ENCODE measurements around the gene VKORC1.

VKORC1 gene

GRCh38 chr16:31131416-31131815 lies 36.8 kb upstream of the VKORC1 start:
- no peak for DNase-seq (ENCODE audit: low read depth, low spot score)
- Histone ChIP-seq H3K9me3 (ENCODE audit: low read depth, low read length) (no peaks in the 10 kb centered on the region), H3K4me3 (no peak overlapping the region), H3K27ac (no peak overlapping the region), H3K9ac (ENCODE audit: insufficient read length) (no peak overlapping the region), H3K36me3 (ENCODE audit: insufficient read depth, low read length) (no peaks in the 10 kb centered on the region)
- TF ChIP-seq POLR2AphosphoS5 (IDR thresholded peaks at IDR 0.05; ENCODE audit: borderline replicate concordance, low read depth, low read length): no peak
- TF ChIP-seq FOXP2 (optimal IDR thresholded peaks at IDR 0.05; ENCODE audit: control extremely low read depth, extremely low read length, insufficient read depth): no peak
- no peak for TF ChIP-seq EZH2 (IDR thresholded peaks at IDR 0.05)

- no peak for DNase-seq (ENCODE audit: low read depth, low spot score)
- Histone ChIP-seq H3K9ac (ENCODE audit: insufficient read length) (no peak overlapping the region), H3K4me3 (no peak overlapping the region), H3K9me3 (ENCODE audit: low read depth, low read length) (no peaks in the 10 kb centered on the region), H3K27ac (no peak overlapping the region), H3K36me3 (ENCODE audit: insufficient read depth, low read length) (no peaks in the 10 kb centered on the region)
- TF ChIP-seq POLR2AphosphoS5 (IDR thresholded peaks at IDR 0.05; ENCODE audit: borderline replicate concordance, low read depth, low read length) (no peak), EZH2 (IDR thresholded peaks at IDR 0.05) (no peak), FOXP2 (optimal IDR thresholded peaks at IDR 0.05; ENCODE audit: control extremely low read depth, extremely low read length, insufficient read depth) (no peak)
Observed at GRCh38 chr16:31130899-31131298, 36.3 kb upstream of the VKORC1 start.

- Histone ChIP-seq H3K9ac (ENCODE audit: insufficient read length) (no peak overlapping the region), H3K27ac (no peak overlapping the region), H3K9me3 (ENCODE audit: low read depth, low read length) (no peaks in the 10 kb centered on the region), H3K4me3 (no peak overlapping the region), H3K36me3 (ENCODE audit: insufficient read depth, low read length) (no peaks in the 10 kb centered on the region)
- no peak for DNase-seq (ENCODE audit: low read depth, low spot score)
- TF ChIP-seq POLR2AphosphoS5 (IDR thresholded peaks at IDR 0.05; ENCODE audit: borderline replicate concordance, low read depth, low read length) (no peak), EZH2 (IDR thresholded peaks at IDR 0.05) (no peak), FOXP2 (optimal IDR thresholded peaks at IDR 0.05; ENCODE audit: control extremely low read depth, extremely low read length, insufficient read depth) (no peak)
Observed at GRCh38 chr16:31130336-31130891, 35.8 kb upstream of the VKORC1 start.

- TF ChIP-seq POLR2AphosphoS5 (IDR thresholded peaks at IDR 0.05; ENCODE audit: borderline replicate concordance, low read depth, low read length) (no peak), FOXP2 (optimal IDR thresholded peaks at IDR 0.05; ENCODE audit: control extremely low read depth, extremely low read length, insufficient read depth) (no peak), EZH2 (IDR thresholded peaks at IDR 0.05) (no peak)
- no peaks in the 10 kb centered on the region for H3K36me3 ChIP-seq (ENCODE audit: insufficient read depth, low read length)
- H3K27ac ChIP-seq: no peak overlapping the region
- no peak overlapping the region for H3K4me3 ChIP-seq
- H3K9me3 ChIP-seq (ENCODE audit: low read depth, low read length): no peaks in the 10 kb centered on the region
- H3K9ac ChIP-seq (ENCODE audit: insufficient read length): no peak overlapping the region
- DNase-seq (ENCODE audit: low read depth, low spot score): no peak
Observed at GRCh38 chr16:31129568-31130335, 35.2 kb upstream of the VKORC1 start.

GRCh38 chr16:31128711-31129567 lies 34.3 kb upstream of the VKORC1 start:
- Histone ChIP-seq H3K9me3 (ENCODE audit: low read depth, low read length) (no peaks in the 10 kb centered on the region), H3K27ac (no peak overlapping the region), H3K9ac (ENCODE audit: insufficient read length) (no peak overlapping the region), H3K36me3 (ENCODE audit: insufficient read depth, low read length) (no peaks in the 10 kb centered on the region), H3K4me3 (no peak overlapping the region)
- no peak for TF ChIP-seq POLR2AphosphoS5 (IDR thresholded peaks at IDR 0.05; ENCODE audit: borderline replicate concordance, low read depth, low read length)
- no peak for TF ChIP-seq FOXP2 (optimal IDR thresholded peaks at IDR 0.05; ENCODE audit: control extremely low read depth, extremely low read length, insufficient read depth)
- no peak for TF ChIP-seq EZH2 (IDR thresholded peaks at IDR 0.05)
- no peak for DNase-seq (ENCODE audit: low read depth, low spot score)

- H3K27ac ChIP-seq: no peak overlapping the region
- no peaks in the 10 kb centered on the region for H3K9me3 ChIP-seq (ENCODE audit: low read depth, low read length)
- H3K36me3 ChIP-seq (ENCODE audit: insufficient read depth, low read length): peaks cover 3% of the 10 kb centered on the region
- TF ChIP-seq FOXP2 (optimal IDR thresholded peaks at IDR 0.05; ENCODE audit: control extremely low read depth, extremely low read length, insufficient read depth): no peak
- no peak for TF ChIP-seq POLR2AphosphoS5 (IDR thresholded peaks at IDR 0.05; ENCODE audit: borderline replicate concordance, low read depth, low read length)
- TF ChIP-seq EZH2 (IDR thresholded peaks at IDR 0.05): no peak
- DNase-seq (ENCODE audit: low read depth, low spot score): no peak
- H3K4me3 ChIP-seq: no peak overlapping the region
- H3K9ac ChIP-seq (ENCODE audit: insufficient read length): no peak overlapping the region
Observed at GRCh38 chr16:31127182-31127581, 32.6 kb upstream of the VKORC1 start.

GRCh38 chr16:31125844-31126243 lies 31.2 kb upstream of the VKORC1 start:
- no peak for TF ChIP-seq EZH2 (IDR thresholded peaks at IDR 0.05)
- TF ChIP-seq FOXP2 (optimal IDR thresholded peaks at IDR 0.05; ENCODE audit: control extremely low read depth, extremely low read length, insufficient read depth): no peak
- Histone ChIP-seq H3K27ac (no peak overlapping the region), H3K9ac (ENCODE audit: insufficient read length) (no peak overlapping the region), H3K9me3 (ENCODE audit: low read depth, low read length) (no peaks in the 10 kb centered on the region), H3K36me3 (ENCODE audit: insufficient read depth, low read length) (peaks cover 17% of the 10 kb centered on the region), H3K4me3 (no peak overlapping the region)
- DNase-seq (ENCODE audit: low read depth, low spot score): no peak

GRCh38 chr16:31120129-31120528 lies 25.5 kb upstream of the VKORC1 start:
- peaks cover 37% of the 10 kb centered on the region for H3K36me3 ChIP-seq (ENCODE audit: insufficient read depth, low read length)
- H3K9me3 ChIP-seq (ENCODE audit: low read depth, low read length): no peaks in the 10 kb centered on the region
- H3K9ac ChIP-seq (ENCODE audit: insufficient read length): no peak overlapping the region
- DNase-seq (ENCODE audit: low read depth, low spot score): no peak
- H3K4me3 ChIP-seq: no peak overlapping the region
- no peak overlapping the region for H3K27ac ChIP-seq
- TF ChIP-seq EZH2 (IDR thresholded peaks at IDR 0.05) (no peak), POLR2AphosphoS5 (IDR thresholded peaks at IDR 0.05; ENCODE audit: borderline replicate concordance, low read depth, low read length) (no peak), FOXP2 (optimal IDR thresholded peaks at IDR 0.05; ENCODE audit: control extremely low read depth, extremely low read length, insufficient read depth) (no peak)

All from SK-N-MC (cell line).